GM20000 (cell line): ENCODE data around the gene PCDH15.

ENCODE experiments used
- DNase-seq: peaks from one replicate; pipeline ENCODE4 v3.0.0; 2012; ENCODE audit warnings: low spot score
- TF ChIP-seq, protein P1 (sequence below): IDR thresholded peaks from 2 replicates; pipeline ENCODE4 v1.5.1; 2012; ENCODE audit warnings: mild to moderate bottlenecking, control low read depth; ENCODE audit errors: extremely low read depth, missing control alignments

The PCDH15 gene

DNA sequence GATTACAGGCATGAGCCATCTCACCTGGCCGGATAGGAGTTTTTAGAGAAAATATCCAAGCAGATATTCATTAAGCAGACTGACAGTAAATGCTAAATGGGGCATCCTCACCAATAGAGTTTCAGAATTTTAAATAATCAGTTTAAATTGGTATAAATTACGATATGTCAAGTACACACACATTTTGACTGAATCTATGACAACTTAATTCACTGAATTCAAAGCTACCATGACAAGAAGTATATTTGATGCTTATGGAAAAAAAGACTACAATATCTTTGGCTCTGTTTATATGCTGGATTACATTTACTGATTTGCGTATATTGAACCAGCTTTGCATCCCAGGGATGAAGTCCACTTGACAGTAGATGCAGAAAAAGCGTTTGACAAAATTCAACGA, 774.7 kb downstream of the PCDH15 start:
- TF ChIP-seq, protein P1, sequence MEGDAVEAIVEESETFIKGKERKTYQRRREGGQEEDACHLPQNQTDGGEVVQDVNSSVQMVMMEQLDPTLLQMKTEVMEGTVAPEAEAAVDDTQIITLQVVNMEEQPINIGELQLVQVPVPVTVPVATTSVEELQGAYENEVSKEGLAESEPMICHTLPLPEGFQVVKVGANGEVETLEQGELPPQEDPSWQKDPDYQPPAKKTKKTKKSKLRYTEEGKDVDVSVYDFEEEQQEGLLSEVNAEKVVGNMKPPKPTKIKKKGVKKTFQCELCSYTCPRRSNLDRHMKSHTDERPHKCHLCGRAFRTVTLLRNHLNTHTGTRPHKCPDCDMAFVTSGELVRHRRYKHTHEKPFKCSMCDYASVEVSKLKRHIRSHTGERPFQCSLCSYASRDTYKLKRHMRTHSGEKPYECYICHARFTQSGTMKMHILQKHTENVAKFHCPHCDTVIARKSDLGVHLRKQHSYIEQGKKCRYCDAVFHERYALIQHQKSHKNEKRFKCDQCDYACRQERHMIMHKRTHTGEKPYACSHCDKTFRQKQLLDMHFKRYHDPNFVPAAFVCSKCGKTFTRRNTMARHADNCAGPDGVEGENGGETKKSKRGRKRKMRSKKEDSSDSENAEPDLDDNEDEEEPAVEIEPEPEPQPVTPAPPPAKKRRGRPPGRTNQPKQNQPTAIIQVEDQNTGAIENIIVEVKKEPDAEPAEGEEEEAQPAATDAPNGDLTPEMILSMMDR: no peak
- DNase-seq: no peak

DNA sequence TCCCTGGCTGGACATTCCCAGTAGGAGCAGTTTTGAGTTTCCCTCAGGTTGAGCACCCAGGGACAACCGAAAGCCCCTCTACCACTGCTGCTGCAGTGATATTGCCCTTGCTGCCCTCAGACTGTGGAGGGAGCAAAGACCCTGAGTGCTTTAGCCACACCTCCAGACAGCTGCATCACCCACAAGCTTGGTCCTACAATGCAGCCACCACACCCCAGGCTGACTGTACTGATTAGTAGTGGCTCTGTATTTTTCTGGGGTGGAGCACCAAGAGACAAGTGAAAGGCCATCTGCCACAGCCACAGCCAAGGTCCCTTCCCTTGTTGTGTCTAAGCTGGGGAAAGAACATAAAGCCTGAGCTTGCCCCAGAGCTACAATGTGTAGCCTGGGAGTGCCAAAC, 789.9 kb downstream of the PCDH15 start:
- TF ChIP-seq, protein P1: no peak
- no peak for DNase-seq

DNA sequence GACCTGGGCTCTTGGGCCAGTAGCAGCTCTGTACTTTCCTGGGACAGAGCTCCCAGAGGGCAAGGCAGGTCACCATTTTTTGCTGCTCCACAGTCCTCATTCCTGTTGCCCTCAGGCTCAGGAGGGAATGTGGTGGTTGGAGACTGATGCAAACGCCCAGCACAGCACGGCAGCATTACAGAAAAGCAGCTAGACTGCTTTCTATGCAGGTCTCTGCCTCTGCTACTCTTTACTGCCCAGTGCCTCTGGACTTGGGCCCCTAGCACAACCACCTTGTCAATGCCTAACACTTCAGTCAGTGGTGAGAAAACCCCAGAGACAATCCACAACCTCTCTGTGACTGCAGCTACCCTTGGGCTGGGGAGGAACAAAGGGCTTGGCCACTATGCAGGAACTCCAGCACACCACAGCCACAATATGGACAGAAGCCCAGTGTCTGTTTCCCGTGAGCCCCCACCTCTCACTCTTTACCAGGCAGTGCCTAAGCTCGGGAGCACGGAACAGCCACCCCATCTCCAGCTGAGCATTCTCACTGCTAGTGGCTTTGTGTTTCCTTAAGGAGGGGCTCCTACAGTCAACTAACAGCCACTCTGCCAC, 790.6 kb downstream of the PCDH15 start:
- DNase-seq: no peak
- TF ChIP-seq, protein P1: no peak

DNA sequence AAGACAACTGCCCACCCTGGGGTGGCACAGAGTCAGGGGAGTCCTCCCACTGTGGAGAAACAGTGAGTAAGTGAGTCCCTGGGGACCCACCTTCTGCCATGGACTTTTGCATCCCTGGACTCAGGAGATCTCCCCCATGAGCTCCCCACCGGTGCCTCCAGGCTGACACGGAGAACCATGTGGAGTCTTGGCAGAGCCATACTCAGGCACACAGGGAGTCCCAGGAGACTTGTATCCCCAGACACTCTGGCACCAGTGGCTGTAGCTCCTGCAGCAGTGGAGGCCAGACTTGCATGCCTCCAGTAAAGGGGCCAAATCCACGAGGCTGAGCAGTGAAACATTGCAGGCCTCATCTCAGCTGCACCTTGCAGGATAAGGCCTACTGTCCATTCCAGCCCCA, 791.4 kb downstream of the PCDH15 start:
- DNase-seq: no peak
- TF ChIP-seq, protein P1: no peak

DNA sequence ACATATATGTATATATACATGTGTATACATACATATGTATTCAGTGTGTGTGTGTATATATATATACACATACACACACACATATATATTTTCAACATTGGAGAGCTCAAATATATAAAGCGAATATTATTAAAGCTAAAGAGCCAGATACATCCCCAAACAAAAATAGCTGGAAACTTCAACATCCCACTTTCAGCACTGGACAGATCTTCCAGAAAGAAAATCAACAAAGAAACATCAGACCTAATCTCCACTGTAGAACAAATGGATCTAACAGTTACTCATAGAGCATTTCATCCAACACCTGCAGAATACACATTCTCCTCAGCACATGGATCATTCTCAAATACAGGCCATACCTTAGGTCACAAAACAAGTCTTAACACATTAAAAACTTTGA, 799.0 kb downstream of the PCDH15 start:
- no peak for DNase-seq
- TF ChIP-seq, protein P1: no peak

DNA sequence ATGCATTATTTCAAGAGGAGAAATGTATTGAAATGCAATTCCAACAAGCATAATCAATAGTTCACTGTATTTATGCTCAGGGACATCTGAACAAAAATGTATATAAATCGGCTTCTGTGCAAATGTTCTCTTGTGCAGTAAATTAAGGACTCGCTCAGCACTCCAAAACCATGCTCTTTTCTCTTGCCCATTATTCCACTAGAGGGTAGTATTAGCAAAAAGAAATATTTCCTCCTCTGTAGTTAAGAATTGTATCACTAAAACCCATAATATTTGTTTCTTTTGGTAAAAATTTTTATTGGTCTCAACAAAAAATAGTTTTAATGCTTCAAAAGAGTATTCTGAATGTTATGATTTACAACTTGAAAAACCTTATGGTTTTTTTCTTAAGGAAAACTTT, 803.1 kb downstream of the PCDH15 start:
- no peak for DNase-seq
- TF ChIP-seq, protein P1: no peak

DNA sequence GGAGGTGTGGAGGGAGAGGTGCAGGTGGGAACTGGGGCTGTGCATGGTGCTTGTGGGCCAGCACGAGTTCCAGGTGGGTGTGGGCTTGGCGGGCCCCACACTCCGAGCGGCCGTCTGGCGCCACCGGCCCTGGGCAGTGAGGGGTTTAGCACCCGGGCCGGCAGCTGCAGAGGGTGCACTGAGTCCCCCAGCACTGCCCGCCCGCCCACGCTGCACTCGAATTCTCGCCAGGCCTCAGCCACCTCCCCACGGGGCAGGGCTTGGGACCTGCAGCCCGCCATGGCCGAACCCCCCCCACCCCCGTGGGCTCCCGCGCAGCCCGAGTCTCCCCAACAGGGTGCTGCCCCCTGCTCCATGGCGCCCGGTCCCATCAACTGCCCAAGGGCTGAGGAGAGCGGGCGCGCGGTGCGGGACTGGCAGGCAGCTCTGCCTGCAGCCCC, 810.2 kb downstream of the PCDH15 start:
- DNase-seq: no peak
- TF ChIP-seq, protein P1: no peak
